Calu3 (cell line): ENCODE measurements around the gene PRSS3. TPM values are rescaled to one million over a fixed set of nuclear protein-coding genes. Genes with fewer than 3 reads are reported as not detected.
"Not testable (repeated sequence)": the region's sequence is repeated elsewhere in the genome, so short reads cannot be mapped to it uniquely, and the experiment has no call there.

Source experiments
- BruUV-seq: library from RNA; stranded (reverse); fragments of 400-500 nt; replicated peaks from 2 replicates; lab custom pipeline; 2021; lab: Mats Ljungman, UMichigan
- CTCF ChIA-PET: fragments of 300-600 bp; sonication (Branson Sonifier 250); formaldehyde crosslinking; loops from one replicate; lab custom pipeline; 2022; ENCODE audit warnings: antibody characterized with exemption; lab: Charles Lee
- DNase-seq: peaks from one replicate; pipeline ENCODE4 v3.0.0; 2022
- H3K27ac Mint-ChIP-seq: one replicate; pipeline ENCODE4 v1.8.0; 2022; ENCODE audit warnings: mixed read lengths; ENCODE audit not compliant: unreplicated experiment
- H3K27me3 Mint-ChIP-seq: one replicate; pipeline ENCODE4 v1.8.0; 2022; ENCODE audit warnings: mixed read lengths; ENCODE audit not compliant: unreplicated experiment
- H3K36me3 Mint-ChIP-seq: one replicate; pipeline ENCODE4 v1.8.0; 2022; ENCODE audit warnings: mild to moderate bottlenecking, moderate library complexity, mixed read lengths; ENCODE audit not compliant: insufficient read depth, unreplicated experiment
- H3K4me1 Mint-ChIP-seq: one replicate; pipeline ENCODE4 v1.8.0; 2022; ENCODE audit warnings: mild to moderate bottlenecking, low read depth, mixed read lengths; ENCODE audit not compliant: unreplicated experiment
- H3K4me3 Mint-ChIP-seq: one replicate; pipeline ENCODE4 v1.8.0; 2022; ENCODE audit warnings: mild to moderate bottlenecking, low read depth, moderate library complexity, mixed read lengths; ENCODE audit not compliant: unreplicated experiment
- H3K9me3 Mint-ChIP-seq: one replicate; pipeline ENCODE4 v1.8.0; 2022; ENCODE audit warnings: low read depth, mixed read lengths; ENCODE audit not compliant: unreplicated experiment
- intact Hi-C: fragments of 100-400 bp; cut with micrococcal nuclease; formaldehyde crosslinking; loops from one replicate; pipeline ENCODE4 v1.10.0; 2022; ENCODE audit not compliant: unreplicated experiment
- total RNA-seq: library from RNA; stranded (reverse); gene quantifications from 2 replicates; pipeline ENCODE4 v1.2.3, GENCODE V29; 2022
- TF ChIP-seq, protein P1 (sequence below): fragments of 200-600 bp; IDR thresholded peaks from one replicate; pipeline ENCODE4 v1.8.0; 2022; ENCODE audit warnings: antibody characterized with exemption; ENCODE audit not compliant: unreplicated experiment

Gene PRSS3
- total RNA-seq, 1 experiment from 2014 or later, result 19.0 TPM

- H3K36me3 Mint-ChIP-seq, BruUV-seq, H3K9me3 Mint-ChIP-seq, CTCF ChIA-PET, H3K27me3 Mint-ChIP-seq, intact Hi-C loops: not testable (repeated sequence)
- H3K27ac Mint-ChIP-seq, result peak overlapping the region; percentile 68
- DNase-seq, result peak; percentile 12
- H3K4me3 Mint-ChIP-seq, result peak overlapping the region; percentile 24
- H3K4me1 Mint-ChIP-seq, result peaks cover 28% of the 10 kb centered on the region
Measured at GRCh38 chr9:33807156-33807555, 11.8 kb downstream of the PRSS3 start.

- H3K36me3 Mint-ChIP-seq, CTCF ChIA-PET, H3K9me3 Mint-ChIP-seq, H3K27me3 Mint-ChIP-seq, DNase-seq, H3K4me3 Mint-ChIP-seq, intact Hi-C loops, BruUV-seq: not testable (repeated sequence)
- peak overlapping the region; percentile 38 for H3K27ac Mint-ChIP-seq
- peaks cover 33% of the 10 kb centered on the region for H3K4me1 Mint-ChIP-seq
Measured at GRCh38 chr9:33808979-33809322, 13.6 kb downstream of the PRSS3 start.

- no peaks in the 10 kb centered on the region for H3K27me3 Mint-ChIP-seq
- intact Hi-C loops, result no loop called here
- H3K9me3 Mint-ChIP-seq, result no peaks in the 10 kb centered on the region
- TF ChIP-seq, protein P1, sequence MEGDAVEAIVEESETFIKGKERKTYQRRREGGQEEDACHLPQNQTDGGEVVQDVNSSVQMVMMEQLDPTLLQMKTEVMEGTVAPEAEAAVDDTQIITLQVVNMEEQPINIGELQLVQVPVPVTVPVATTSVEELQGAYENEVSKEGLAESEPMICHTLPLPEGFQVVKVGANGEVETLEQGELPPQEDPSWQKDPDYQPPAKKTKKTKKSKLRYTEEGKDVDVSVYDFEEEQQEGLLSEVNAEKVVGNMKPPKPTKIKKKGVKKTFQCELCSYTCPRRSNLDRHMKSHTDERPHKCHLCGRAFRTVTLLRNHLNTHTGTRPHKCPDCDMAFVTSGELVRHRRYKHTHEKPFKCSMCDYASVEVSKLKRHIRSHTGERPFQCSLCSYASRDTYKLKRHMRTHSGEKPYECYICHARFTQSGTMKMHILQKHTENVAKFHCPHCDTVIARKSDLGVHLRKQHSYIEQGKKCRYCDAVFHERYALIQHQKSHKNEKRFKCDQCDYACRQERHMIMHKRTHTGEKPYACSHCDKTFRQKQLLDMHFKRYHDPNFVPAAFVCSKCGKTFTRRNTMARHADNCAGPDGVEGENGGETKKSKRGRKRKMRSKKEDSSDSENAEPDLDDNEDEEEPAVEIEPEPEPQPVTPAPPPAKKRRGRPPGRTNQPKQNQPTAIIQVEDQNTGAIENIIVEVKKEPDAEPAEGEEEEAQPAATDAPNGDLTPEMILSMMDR, result no peak
- H3K36me3 Mint-ChIP-seq, result no peaks in the 10 kb centered on the region
- BruUV-seq, result no TSS peak
- H3K4me1 Mint-ChIP-seq, result peaks cover 39% of the 10 kb centered on the region
- H3K27ac Mint-ChIP-seq, result peak overlapping the region; percentile 38
- DNase-seq, result no peak
- H3K4me3 Mint-ChIP-seq, result no peak overlapping the region
- CTCF ChIA-PET, result no interaction called here
Measured at GRCh38 chr9:33809506-33809905, 14.1 kb downstream of the PRSS3 start.

DNA sequence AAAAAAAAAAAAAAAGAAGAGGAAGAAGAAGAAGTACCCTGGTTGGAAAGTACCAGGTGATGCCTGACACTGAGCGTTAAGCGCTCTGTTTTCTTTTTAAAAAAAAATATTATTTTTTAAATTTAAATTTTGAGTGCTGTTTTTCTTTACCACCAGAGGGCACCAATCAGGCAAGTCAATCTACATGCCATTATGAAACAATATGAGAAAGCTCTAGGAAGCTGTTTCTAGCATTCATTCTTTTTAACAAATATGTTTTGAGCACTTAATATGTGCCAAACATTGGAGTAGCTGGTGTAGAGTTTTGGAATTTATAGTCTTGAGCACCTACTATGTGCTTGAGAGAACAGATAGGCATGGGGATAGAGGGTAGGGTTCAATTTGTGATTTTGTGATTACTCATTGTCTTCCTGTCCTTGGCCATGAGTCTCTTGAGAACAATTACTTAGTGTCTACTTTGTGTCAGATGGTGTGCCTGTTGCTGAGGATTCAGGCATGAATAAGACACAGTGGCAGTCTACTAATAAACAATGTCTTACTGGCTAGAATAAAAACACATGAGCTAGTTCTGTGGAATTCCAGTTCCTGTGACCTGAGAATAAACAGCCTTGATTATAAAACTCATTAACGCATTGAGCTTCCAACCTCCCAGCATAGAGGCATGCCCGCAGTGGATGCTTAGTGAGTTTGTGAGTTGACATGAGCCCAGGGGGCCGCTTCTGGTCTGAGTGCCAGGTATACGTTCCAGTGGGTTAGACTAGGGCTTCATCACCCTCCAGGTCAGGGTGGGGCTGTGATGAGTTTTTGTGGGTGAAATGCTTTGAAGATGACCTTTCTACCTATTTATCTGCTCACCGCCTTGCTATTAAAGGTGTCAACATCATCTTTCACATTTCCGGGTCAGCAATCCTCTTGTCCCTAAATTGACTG, 18.6 kb downstream of the PRSS3 start:
- no TSS peak for BruUV-seq
- Mint-ChIP-seq H3K4me1 (peaks cover 36% of the 10 kb centered on the region), H3K9me3 (no peaks in the 10 kb centered on the region), H3K27ac (peak overlapping the region; percentile 67), H3K27me3 (no peaks in the 10 kb centered on the region), H3K4me3 (no peak overlapping the region), H3K36me3 (peaks cover 32% of the 10 kb centered on the region)
- CTCF ChIA-PET, result interaction anchor here (0.7 to 1.8 kb wide), 7 partner anchors 12 to 274 kb away, joined by 3 to 29 read pairs (median 9); no protein-coding TSS in a partner anchor
- DNase-seq, result peak; percentile 11
- TF ChIP-seq, protein P1, result peak; percentile 51
- intact Hi-C loops, result loop anchor here (2.0 kb wide), 1 partner anchor 39 kb away; no protein-coding TSS in a partner anchor

- Mint-ChIP-seq H3K4me3 (no peak overlapping the region), H3K27me3 (no peaks in the 10 kb centered on the region), H3K36me3 (peaks cover 33% of the 10 kb centered on the region), H3K9me3 (no peaks in the 10 kb centered on the region), H3K27ac (peak overlapping the region; percentile 72), H3K4me1 (peaks cover 35% of the 10 kb centered on the region)
- no peak for DNase-seq
- intact Hi-C loops, result no loop called here
- CTCF ChIA-PET, result interaction anchor here (0.6 to 1.0 kb wide), 2 partner anchors 24 to 36 kb away, joined by 3 to 4 read pairs; no protein-coding TSS in a partner anchor
- BruUV-seq, result no TSS peak
- TF ChIP-seq, protein P1, result no peak
Measured at GRCh38 chr9:33815781-33816180, 20.4 kb downstream of the PRSS3 start.
